HG02588 (cell line): ENCODE data around the gene ZNF415.

Source experiments
- ATAC-seq: cut with Tn5 transposase; IDR thresholded peaks from one replicate; pipeline ENCODE4 v1.9.1; 2021; ENCODE audit warnings: mild to moderate bottlenecking, moderate library complexity; ENCODE audit not compliant: unreplicated experiment

The ZNF415 gene

DNA sequence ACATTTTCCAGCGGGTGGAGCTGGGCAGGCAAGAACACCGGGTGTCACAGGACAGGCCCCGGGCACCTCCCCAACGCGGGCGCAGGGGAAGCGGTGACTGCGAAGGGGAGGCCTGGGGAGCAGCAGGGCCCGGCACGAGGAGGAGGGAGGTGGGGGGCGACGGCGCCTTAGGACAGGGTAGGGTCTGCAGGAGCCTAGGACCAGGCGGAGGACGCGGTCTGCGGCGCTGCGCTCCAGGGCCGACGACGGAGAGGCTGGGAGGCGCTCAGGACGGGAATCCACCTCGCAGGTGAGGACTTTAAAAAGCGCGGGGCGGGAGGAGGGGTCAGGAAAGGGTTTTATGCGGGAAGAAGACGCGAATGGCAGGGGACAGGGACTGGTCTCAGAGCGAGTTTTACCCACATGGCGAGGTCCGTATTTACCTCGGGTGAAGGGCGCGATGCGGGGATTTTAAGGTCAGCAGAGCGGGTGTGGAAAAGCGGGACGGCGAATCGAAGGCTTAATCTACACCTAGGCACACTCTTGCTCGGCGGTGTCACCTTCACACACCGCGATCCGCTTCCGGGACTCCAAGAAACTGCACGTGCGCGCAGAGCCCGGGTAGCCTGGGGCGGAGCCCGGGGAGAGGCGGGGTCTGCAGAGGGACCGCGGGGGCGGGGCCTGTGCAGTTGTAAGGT is 74.7 kb downstream of the ZNF415 start:
- ATAC-seq, result no peak
